ENCODE measurements around the gene ZNF443. TPM values are rescaled to one million over a fixed set of nuclear protein-coding genes. Genes with fewer than 3 reads are reported as not detected.
A peak's percentile ranks its signal among the peaks of the same experiment; 100 is the strongest.
"Not testable (repeated sequence)": the region's sequence is repeated elsewhere in the genome, so short reads cannot be mapped to it uniquely, and the experiment has no call there.

ZNF443 gene
- total RNA-seq, 2 donors from 2014 or later, result 2.4 to 3.4 TPM

- ATAC-seq (ENCODE audit: insufficient number of reproducible peaks, low FRiP score, low read depth) (no peak), DNase-seq (ENCODE audit: low spot score) (no peak)
- TF ChIP-seq, protein P1, sequence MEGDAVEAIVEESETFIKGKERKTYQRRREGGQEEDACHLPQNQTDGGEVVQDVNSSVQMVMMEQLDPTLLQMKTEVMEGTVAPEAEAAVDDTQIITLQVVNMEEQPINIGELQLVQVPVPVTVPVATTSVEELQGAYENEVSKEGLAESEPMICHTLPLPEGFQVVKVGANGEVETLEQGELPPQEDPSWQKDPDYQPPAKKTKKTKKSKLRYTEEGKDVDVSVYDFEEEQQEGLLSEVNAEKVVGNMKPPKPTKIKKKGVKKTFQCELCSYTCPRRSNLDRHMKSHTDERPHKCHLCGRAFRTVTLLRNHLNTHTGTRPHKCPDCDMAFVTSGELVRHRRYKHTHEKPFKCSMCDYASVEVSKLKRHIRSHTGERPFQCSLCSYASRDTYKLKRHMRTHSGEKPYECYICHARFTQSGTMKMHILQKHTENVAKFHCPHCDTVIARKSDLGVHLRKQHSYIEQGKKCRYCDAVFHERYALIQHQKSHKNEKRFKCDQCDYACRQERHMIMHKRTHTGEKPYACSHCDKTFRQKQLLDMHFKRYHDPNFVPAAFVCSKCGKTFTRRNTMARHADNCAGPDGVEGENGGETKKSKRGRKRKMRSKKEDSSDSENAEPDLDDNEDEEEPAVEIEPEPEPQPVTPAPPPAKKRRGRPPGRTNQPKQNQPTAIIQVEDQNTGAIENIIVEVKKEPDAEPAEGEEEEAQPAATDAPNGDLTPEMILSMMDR (IDR thresholded peaks at IDR 0.05), result no peak
- no peak overlapping the region for H3K27ac ChIP-seq
- H3K27me3 ChIP-seq (replicated peaks; ENCODE audit: insufficient read depth), result no peaks in the 10 kb centered on the region
- peaks cover 4% of the 10 kb centered on the region for H3K9me3 ChIP-seq
- no peak overlapping the region for H3K4me3 ChIP-seq
- H3K4me1 ChIP-seq (ENCODE audit: control insufficient read depth in 1 of 2, low read depth in 2 of 2), result no peaks in the 10 kb centered on the region
- H3K36me3 ChIP-seq, result peaks cover 7% of the 10 kb centered on the region
These were observed 14.9 kb downstream of the ZNF443 start for GRCh38 chr19:12425888-12426274.

DNA sequence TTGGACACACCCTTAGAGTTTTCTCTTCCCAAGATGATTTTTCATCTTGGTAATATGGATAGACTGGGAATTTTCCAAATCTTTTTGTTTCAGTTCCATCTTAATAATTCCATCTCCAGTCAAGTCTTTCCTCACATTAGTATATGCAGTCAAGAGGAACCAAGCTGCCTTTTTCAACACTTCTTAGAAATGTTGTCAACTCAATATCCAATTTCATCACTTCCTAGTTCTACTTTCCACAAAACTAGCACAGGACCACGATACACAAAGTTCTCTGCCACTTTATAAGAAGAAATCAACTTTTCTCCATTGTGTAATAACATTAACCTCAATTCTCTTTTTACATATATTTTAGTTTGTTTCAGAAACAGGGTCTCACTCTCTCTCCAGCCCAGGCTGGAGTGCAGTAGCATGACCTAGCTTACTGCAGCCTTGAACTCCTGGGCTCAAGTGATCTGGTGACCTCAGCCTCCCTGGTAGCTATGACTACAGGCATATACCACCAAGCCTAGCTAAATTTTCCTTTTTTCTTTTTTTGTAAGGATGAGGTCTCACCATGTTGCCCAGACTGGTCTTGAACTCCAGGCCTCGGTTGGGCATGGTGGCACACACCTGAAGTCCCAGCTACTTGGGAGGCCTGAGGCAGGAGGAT lies 15.5 kb downstream of the ZNF443 start:
- peaks cover 2% of the 10 kb centered on the region for H3K36me3 ChIP-seq
- no peak overlapping the region for H3K4me3 ChIP-seq
- DNase-seq (ENCODE audit: low spot score) (no peak), ATAC-seq (ENCODE audit: insufficient number of reproducible peaks, low FRiP score, low read depth) (no peak)
- no peaks in the 10 kb centered on the region for H3K9me3 ChIP-seq
- H3K4me1 ChIP-seq (ENCODE audit: control insufficient read depth in 1 of 2, low read depth in 2 of 2), result no peaks in the 10 kb centered on the region
- H3K27me3 ChIP-seq (replicated peaks; ENCODE audit: insufficient read depth), result no peaks in the 10 kb centered on the region
- no peak overlapping the region for H3K27ac ChIP-seq
- TF ChIP-seq, protein P1 (IDR thresholded peaks at IDR 0.05), result no peak

GRCh38 chr19:12417273-12417672 lies 23.5 kb downstream of the ZNF443 start:
- DNase-seq (ENCODE audit: low spot score); H3K9me3 ChIP-seq; H3K4me3 ChIP-seq; ATAC-seq (ENCODE audit: insufficient number of reproducible peaks, low FRiP score, low read depth); H3K27me3 ChIP-seq (replicated peaks; ENCODE audit: insufficient read depth); H3K4me1 ChIP-seq (ENCODE audit: control insufficient read depth in 1 of 2, low read depth in 2 of 2); H3K27ac ChIP-seq; H3K36me3 ChIP-seq: not testable (repeated sequence)

DNA sequence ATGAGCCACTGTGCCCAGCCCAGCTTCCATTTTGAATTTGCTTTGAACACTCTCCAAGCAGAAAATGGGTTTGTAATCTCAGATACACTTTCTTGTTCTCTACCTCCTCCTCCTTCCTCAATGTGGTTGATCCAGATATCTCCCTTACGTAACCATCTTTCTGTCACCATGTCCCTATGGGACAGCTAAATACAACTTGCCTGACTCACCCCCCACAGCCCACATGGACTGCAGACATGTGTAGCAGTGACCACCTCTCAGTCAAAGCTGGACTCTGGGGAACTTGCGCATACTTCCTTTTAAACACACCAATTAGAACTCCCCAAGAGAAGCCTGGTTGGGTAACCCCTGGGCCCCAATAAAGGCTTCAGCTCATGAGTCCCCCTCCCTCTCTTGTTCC lies 28.9 kb downstream of the ZNF443 start:
- Histone ChIP-seq H3K4me1 (ENCODE audit: control insufficient read depth in 1 of 2, low read depth in 2 of 2) (no peaks in the 10 kb centered on the region), H3K36me3 (no peaks in the 10 kb centered on the region), H3K4me3 (no peak overlapping the region), H3K27me3 (replicated peaks; ENCODE audit: insufficient read depth) (no peaks in the 10 kb centered on the region), H3K9me3 (no peaks in the 10 kb centered on the region), H3K27ac (no peak overlapping the region)
- TF ChIP-seq, protein P1 (IDR thresholded peaks at IDR 0.05), result no peak
- no peak for DNase-seq (ENCODE audit: low spot score)
- ATAC-seq (ENCODE audit: insufficient number of reproducible peaks, low FRiP score, low read depth), result no peak

DNA sequence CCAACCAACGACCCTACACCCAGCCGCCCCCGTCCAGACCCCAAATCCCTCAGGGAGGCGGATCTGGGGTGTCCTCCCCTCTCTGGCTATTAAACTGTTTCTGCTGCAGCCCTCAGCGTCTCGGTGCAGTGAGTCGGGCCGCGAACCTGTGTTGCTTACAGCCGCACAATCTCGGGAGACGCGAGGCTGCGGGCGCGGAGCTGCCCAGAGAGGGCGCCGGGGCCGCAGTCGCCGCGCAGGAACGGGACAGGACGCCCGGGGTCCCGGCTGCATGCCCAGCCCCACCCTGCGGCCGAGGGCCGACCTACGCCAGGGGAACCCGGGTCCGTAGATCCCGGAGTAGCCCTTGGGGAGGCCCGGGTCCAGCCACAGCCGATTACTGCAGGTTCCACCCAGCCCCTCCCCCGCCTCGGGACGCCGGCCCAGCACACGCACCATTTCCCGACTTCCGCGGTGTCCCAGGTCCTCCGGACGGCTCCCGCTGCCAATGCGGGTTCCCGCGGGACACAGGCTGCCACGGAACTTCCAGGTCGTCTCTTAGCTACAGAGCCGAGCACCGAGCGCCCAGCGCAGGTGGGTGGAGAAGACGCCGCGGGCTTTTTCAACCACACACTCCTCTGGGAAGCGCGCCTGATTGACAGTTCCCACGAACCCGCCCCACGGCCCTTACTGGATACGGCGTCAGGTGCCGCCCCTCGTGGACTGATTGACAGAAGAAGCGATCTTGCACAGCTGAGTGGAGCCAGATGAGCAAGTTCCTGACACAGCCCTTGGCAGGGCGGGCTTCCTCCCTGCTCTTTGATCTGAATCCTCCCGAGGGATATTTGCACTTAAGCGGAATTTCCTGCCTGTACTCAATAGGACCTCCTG lies 40.0 kb downstream of the ZNF443 start, which contains the start of gene ZNF799:
Gene ZNF799 (minus strand): TSS at position 639 of the 870 bp plus-strand sequence. CDS start 201 bp downstream, at position 438.
- Histone ChIP-seq H3K27me3 (replicated peaks; ENCODE audit: insufficient read depth) (no peaks in the 10 kb centered on the region), H3K36me3 (no peaks in the 10 kb centered on the region), H3K4me1 (ENCODE audit: control insufficient read depth in 1 of 2, low read depth in 2 of 2) (peaks cover 5 to 7% of the 10 kb centered on the region in 2 donors), H3K4me3 (peak within 1 kb of the TSS; percentile 92), H3K27ac (peak within 1 kb of the TSS; percentile 83 to 84), H3K9me3 (no peaks in the 10 kb centered on the region)
- DNase-seq (ENCODE audit: low spot score), result peak; percentile 97
- ATAC-seq (ENCODE audit: insufficient number of reproducible peaks, low FRiP score, low read depth), result peak; percentile 90
- TF ChIP-seq, protein P1 (IDR thresholded peaks at IDR 0.05), result no peak

- not testable (repeated sequence) for DNase-seq (ENCODE audit: low spot score); H3K9me3 ChIP-seq; H3K36me3 ChIP-seq; ATAC-seq (ENCODE audit: insufficient number of reproducible peaks, low FRiP score, low read depth); H3K27me3 ChIP-seq (replicated peaks; ENCODE audit: insufficient read depth); H3K4me1 ChIP-seq (ENCODE audit: control insufficient read depth in 1 of 2, low read depth in 2 of 2)
- Histone ChIP-seq H3K4me3 (peak overlapping the region; percentile 92), H3K27ac (peak overlapping the region; percentile 83 to 84)
These were observed 40.8 kb downstream of the ZNF443 start for GRCh38 chr19:12399901-12400632.

GRCh38 chr19:12391148-12391547 lies 49.7 kb downstream of the ZNF443 start:
- not testable (repeated sequence) for DNase-seq (ENCODE audit: low spot score); H3K9me3 ChIP-seq; H3K27me3 ChIP-seq (replicated peaks; ENCODE audit: insufficient read depth); H3K4me3 ChIP-seq; ATAC-seq (ENCODE audit: insufficient number of reproducible peaks, low FRiP score, low read depth); H3K4me1 ChIP-seq (ENCODE audit: control insufficient read depth in 1 of 2, low read depth in 2 of 2); H3K27ac ChIP-seq
- peaks cover 15% of the 10 kb centered on the region for H3K36me3 ChIP-seq

GRCh38 chr19:12386365-12386764 lies 54.5 kb downstream of the ZNF443 start:
- peaks cover 17% of the 10 kb centered on the region for H3K36me3 ChIP-seq
- ATAC-seq (ENCODE audit: insufficient number of reproducible peaks, low FRiP score, low read depth); H3K4me1 ChIP-seq (ENCODE audit: control insufficient read depth in 1 of 2, low read depth in 2 of 2); H3K27ac ChIP-seq; H3K27me3 ChIP-seq (replicated peaks; ENCODE audit: insufficient read depth); H3K9me3 ChIP-seq; DNase-seq (ENCODE audit: low spot score); H3K4me3 ChIP-seq: not testable (repeated sequence)

All from thoracic aorta (tissue), 2 donors.